ENCODE data around the gene DSTN.

DSTN gene

DNA sequence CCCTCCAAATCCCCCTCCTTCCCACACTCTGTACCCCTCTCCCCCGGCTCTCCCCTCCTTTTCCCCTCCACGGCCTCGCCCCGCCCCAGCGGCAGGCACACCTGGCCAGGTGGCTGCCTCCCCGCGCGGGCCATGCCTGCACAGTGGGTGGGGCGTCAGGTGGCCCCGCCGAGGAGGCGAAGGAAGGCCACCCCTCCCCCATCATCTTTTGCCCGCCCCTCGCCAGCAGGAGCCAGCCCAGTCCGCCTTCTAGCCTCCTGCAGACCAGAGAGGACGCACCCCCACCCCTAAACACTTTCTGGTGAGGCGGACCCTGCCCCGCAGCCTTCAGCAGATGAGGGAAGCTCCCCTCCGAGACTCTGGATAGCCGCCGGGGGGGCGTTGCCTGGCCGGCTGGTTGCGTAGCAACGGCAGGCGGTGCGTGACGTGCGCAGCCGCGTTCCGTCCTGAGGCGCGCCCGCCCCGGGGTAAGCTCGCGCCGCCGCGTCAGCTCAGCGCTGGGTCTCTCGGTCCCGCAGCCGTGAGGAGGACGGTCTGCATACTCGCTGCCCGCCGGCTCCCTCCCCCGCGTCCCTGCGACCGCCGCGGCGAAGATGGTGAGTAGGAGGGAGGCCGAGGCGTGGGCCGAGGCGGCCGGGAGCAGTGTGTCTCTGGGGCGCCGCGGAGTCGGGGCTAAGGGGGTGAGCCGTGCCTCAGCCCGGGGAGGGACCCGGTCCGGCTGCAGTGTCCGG lies at the start of gene DSTN:
Gene DSTN (plus strand): TSS at position 460 of the 731 bp plus-strand sequence. CDS start 134 bp downstream, at position 594.
- DNase-seq, result peak; percentile 74 to 75

DNA sequence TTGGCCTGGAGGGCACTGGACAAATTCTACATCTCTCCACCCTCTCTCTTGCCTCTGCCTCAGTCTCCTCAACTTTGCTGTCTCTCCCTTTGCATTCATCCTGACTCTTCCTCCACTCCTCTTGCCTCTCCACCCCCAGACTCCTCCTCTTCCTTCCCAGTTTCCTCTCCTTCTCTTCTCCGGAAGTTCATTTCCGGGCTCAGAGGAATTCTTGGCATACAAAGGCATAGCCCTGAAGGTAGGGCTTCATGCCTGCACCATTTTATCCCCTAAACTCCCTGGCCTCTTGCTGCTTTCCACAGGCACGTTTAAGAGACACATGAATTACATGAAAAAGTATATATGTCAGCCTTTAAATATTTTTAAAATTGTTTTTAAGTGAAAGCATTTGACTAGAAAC lies 49.3 kb upstream of the DSTN start:
- DNase-seq, result no peak

DNA sequence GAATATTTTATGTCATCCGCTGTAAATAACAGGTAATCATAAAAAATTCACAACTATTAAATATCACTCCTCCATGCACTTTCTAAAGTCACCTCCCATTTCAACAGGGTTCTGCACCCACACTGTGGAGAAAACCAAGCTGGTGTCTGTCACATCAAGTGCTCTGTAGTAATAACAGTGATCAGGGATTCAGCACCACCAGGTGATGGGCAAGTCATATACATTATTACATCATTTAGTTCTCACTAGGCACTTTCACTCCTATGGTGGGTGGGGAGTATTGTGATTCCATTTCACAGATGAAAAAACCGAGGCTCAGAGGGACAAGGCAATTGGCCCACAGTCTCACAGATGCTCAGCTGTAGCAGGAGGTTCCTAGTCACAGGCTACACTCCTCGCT lies 47.3 kb upstream of the DSTN start:
- DNase-seq, result no peak

DNA sequence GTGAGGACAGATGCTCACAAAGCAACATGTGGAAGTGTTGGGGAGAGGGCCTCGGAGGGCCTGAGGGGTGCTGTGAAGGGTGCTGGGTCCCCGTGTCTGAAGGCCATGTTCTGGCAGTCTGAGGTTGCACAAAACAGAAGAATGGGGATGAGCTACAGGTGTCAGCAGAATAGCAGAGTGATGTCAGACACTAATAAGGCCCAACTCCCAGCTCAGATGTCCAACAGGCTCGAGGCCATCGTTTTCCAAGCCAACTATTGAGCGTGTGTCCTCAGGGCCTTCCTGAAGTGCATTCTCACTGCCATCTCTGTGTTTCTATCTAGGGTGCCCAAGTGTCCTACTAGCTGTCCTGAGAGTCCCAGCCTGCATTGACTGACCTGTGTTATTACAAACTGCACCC lies 46.5 kb upstream of the DSTN start:
- no peak for DNase-seq

DNA sequence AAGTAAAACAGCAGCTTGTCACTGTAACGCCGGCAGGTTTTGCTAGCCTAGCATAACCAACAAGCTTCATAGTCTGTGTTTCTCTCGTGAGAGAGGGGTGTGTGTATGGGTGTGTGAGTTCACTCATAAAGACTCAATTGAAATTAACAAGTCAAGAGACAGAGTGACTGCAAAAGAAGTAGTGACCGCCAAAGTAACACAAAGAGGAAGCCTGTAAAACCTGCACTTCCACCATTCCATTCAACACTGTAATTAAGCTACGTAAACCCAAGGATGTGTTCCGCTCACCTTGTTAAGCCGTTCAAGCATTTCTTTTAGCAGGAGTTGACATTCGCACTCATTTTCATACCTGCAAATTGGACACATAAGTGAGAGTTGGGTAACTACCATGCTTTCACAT lies 45.3 kb upstream of the DSTN start:
- no peak for DNase-seq

DNA sequence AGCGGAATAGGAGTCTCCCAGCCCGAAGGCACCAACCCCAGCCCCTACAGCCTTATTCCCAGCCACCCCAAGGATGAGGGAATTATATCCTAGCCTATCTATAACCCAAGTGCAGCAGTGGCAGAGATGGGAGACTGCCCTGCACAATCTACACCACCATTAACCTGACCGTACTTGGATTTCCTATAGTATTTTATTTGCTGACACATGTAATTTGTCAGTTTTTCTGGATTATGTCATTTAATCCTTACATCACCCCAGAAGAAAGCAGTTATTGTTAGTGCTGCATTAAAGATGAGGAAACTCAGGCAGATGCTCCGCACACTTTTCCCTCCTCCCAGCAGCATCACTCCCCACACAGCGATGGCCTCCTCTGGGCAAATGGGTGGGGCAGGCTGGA lies 44.7 kb upstream of the DSTN start:
- no peak for DNase-seq

DNA sequence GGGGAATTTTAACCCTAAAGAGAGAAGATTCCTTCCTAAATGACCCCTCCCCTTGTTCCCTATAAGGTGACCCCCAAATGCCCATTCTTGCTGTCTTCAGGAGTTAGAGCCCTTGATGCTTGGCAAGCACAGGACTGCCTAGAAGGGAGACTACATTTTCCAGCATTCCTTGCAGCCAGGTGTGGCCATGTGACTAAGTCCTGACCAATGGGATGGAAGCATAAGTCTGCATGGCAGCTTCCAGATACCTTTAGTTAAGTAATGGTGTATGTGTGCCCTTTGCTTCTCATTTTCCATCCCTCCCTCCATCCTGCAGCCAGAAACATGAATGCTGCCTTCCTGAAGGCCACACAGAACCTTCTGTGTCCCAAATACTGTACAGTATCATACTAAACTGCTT lies 44.2 kb upstream of the DSTN start:
- DNase-seq, result no peak

DNA sequence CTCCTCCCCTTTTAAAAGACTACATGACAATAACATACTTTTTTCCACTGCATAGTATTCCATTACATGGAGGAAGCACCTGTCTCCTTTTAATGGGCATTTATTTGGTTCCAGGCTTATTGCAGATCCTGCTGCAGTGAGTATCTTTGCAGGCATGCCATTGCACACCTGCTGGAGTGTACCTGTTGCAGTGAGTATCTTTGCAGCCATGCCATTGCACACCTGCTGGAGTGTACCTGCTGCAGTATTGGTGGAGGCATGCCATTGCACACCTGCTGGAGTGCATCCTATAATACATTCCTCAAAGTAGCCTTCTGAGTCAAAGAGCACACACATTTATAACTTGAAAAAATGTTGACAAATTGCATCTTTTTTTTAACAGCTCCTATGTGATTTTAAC lies 40.3 kb upstream of the DSTN start:
- DNase-seq, result no peak

DNA sequence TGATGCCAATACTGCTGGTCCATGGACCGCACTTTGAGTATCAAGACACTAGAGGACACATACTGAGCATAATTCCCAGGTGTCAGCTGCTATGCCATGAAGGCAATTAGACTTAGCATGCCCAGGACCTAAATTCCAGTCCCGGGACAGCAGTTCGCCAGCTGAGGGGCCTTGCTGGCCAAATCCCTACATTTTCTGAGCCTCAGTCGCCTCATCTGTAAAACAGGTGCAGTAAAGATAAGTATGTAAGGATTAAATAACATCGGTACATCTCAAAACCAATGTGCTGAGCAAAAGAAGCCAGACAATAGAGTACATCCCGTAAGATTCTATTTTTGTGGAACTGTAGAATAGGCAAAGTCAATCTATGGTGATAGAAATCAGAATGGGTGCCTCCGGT lies 39.7 kb upstream of the DSTN start:
- DNase-seq, result no peak

DNA sequence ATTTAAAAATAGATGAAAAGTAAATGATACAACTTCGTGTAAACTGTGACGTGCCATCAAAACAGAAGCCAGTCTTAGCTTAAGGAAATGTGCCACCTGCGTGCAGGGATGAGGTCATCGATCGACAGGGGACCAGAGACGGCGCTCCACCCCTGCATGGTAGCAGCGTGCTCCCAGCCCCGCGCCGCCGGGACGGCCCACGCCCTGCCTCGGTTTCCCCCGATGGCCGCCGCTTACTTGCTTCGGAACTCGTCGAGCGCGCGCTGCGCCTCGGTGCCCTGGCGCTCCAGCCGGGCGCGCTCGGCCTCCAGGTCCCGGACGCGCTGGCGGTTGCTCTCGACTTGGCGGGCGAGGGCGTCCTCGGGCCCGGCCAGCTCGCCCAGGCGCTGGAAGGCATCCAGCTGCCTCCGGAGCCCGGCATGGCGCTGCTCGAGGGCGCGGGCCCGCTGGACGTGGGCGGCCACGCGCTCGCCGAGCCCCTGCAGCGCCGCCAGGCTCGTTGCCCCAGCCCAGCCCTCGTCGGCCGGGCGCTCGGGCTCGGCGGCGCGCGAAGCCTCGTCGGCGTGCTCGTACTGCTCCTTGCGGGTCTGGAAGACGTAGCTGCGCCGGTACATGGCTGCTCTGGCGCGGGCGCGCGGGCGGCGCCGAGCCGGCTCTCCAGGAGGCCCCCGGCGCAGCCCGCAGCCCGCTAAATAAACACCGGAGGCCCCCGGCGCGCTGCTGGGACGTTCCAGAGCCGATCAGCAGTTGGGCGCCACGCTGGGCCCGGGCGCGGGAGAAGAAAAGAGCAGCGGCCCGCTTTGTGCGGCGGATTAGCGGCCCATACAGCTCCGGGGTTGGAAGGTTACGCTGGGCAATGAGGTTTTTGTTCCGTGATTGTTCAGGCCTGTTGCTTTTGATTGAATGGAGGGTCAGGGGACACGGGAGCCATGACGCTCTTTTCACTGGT lies 38.9 kb upstream of the DSTN start, which contains the start of gene BFSP1:
Gene BFSP1 (minus strand): TSS at position 664 of the 949 bp plus-strand sequence. CDS start 50 bp downstream, at position 614.
- DNase-seq, result no peak

DNA sequence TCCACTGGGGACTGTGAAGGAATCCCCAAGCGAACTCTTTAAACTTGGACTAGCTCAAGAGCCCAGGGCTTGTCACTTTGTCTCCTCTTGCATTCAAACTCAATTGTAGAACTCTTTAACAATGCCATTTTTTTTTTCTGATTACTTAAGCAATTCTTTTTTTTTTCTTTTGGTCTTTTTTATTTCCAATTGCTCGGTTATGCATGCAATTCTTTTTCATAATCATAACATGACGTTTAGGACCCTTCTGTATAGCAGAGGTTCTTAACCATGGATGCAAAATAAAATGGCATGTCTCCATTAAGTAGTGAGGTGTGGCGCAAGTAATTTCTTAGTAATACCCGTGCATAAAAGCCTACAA lies 38.2 kb upstream of the DSTN start:
- no peak for DNase-seq

DNA sequence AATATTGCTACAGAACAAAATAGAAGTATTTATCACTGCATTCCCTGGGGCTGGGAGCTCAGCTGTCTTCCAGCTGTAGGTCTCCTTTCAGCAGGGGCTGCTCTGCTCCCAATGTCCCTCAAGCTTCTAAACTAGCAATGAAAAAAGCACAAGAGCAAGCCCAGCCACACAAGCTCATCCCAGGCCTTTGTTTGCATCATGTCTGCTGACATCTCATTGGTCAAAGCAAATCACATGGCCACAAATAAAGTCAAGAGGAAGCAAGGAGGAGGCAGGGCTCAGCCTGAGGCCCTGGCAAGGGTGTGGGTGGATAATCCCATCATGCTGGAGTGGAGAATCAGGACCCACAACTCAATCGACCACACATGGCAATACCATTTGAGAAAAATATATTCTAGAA lies 36.5 kb upstream of the DSTN start:
- no peak for DNase-seq

DNA sequence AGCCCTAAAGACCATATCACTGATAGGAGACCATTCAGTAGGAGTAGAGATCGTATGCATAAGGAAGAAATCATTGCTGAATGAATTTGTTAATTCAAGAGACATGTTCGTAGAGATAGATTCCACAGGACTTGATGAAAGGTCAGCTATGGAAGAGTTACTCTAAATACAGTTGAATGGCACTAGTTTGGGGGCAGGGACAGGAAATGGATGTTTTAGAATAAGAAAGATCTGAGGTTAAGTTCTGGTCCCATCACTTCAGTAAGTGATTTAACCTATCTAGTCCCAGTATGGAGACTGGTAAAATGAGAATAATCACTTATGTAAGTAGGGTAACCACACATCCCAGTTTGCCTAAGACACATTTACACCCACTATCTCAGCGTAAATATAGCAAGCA lies 35.8 kb upstream of the DSTN start:
- DNase-seq, result no peak

DNA sequence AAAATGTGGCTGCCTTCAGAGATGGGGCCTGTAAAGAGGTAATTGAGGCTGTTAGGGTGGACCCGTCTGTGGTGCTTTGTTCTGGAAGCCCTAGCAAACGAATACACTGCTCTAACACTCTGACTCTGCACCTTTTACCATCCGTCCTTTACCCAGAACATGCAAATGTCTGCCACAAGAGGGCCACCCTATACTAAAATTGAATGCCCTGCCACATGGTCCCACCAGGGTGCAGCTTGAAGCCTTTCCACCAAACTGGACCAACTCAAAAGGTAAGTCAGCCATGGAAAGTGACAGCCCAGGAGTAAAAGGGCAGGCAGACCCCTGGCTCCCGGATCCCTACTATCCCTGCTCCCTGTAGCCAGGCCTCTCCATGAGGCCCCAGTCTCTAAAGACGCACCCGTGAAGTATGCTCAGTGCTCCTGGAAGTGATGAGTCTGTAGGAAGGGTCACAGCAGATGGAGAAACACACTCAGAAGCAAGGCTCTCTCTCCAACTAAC lies 32.9 kb upstream of the DSTN start:
- peak in 1 of 2 experiments; percentile 37 for DNase-seq

DNA sequence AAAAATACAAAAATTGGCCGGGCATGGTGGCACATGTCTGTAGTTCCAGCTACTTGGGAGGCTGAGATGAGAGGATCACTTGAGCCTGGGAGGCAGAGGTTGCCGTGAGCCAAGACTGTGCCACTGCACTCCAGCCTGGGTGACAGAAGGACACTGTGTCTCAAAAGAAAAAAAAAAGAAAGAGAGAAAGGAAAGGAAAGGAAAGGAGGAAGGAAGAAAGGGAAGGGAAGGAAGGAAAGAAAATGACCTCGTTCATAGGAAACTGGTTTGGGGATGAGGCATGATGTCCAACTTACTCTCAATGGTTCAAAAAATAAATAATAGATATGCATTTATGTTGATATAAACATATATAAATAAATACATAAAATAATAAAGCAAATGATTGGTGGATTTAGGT lies 31.9 kb upstream of the DSTN start:
- no peak for DNase-seq

DNA sequence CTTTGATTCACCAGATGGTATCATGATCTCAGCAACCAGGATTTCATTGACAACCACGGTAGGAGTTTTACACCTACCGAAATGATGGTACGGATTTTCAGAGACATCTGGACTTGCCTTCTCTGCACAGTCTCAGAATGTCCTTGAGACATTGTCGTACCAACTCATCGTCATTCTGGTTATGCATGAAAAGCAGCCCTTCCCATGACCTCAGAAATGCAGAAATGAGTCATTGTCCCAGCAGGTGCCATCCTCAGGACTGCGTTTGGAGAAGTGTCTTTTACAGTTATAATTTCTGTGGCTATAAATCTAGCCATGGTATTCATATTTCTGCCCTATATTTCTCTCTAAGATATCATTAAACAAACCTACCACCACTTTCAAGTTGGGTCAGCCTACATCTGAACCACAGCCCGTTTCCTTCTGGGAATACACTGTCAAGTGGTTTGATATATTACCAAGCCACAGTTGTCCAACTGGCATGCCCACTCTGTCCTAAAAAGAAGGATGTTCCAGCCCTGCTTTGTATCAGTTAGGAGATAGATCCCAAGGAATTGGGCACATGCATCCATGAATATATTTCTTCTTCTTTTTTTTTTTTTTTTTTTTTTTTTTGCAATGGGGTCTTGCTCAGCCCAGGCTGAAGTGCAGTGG lies 31.2 kb upstream of the DSTN start:
- DNase-seq, result peak in 1 of 2 experiments; percentile 22

DNA sequence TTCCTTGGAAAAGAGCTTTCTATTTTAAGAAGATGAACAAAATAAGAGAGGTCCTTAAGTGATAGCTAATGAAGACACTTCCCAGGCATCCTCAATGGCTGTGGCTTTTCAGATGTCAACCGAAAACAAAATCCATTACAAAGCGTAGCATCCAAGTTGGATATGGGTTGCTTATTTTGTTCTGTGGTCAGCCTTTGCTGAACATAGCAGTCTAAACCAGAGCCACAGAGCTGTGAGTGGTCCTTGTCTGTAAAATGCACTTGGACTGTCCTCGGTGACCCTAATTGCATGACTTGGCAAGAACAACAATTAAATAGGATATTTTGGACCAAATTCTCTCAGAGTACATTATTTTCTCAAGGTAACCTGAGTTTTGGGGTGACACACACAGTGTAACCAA lies 28.3 kb upstream of the DSTN start:
- no peak for DNase-seq

DNA sequence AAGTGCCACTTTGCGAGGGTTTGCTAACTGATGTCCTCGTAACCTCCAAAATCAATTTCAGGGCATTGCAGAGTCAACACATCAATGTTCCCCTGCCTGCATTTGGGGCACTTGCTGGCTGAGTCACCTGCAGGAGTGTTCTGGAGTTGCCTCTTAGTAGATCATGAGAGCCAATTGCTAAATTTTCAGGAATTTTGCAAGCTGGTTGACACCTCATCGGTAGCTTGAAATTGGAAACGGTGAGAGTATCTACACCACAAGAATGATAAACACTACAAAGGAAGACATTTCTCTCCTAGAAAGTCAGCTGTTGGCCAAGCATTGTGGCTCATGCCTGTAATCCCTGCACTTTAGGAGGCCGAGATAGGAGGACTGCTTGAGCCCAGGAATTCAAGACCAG lies 27.9 kb upstream of the DSTN start:
- no peak for DNase-seq

DNA sequence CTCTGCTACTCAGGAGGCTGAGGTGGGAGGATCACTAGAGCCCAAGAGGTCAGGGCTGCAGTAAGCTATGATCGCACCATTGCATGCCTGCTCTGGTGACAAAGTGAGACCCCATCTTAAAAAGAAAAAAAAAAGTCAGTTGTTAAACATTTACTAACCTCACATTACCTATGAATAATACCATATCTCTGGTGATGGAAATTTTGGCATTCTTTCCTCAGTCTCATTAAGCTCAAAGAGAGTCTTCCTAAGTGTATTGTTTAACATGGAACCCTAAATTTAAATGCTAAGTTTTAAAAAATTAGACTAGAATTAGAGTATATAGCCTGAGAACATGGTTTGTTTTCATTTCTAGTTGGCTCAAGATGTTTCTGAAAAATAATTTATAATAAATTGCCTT lies 27.4 kb upstream of the DSTN start:
- DNase-seq, result no peak

DNA sequence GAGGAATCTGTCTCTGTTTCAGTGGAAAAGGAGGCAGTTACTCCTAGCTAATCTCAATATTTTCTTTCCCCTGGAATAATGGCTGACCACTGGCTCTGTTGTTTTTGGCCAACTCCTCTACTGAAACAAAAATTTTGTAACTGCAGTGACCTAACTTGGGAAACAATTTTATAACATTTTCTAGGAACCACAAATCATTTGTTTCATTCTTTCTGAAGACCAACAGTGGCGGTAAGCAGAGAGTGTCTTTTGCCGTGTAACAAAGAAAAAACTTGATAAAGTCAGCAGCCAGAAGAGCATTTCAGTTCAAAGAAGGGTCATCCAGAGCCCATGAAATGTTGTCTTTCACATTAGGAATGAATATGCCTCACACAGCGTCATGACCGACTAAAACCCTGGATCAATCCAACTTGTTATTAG lies 26.9 kb upstream of the DSTN start:
- DNase-seq, result no peak

DNA sequence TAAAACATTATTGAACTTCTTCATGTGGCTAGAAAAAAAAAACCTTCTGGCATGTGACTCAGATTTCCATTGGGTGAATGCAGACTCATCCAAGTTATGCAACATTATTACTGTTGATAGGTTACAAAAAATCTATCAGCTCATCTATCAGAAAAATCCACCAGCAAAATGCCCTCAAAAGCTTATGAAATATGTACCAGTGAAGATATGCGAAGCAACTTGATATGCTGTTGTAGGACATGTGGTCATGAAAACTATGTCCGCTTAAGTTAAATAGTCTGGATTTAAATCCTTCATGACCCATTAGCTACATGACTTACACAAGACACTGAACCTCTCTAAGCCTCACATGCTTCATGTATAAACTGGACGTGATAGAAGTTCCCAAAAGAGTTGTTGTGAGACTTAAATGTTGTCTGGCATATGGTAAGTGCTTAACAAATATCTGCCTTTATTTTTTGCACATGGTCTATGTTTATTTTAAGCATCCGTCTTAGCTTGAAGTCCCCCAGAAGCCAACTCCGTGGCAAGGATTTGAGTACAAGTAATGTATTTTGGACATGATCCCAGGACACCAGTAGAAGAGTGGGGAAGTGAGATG lies 26.2 kb upstream of the DSTN start:
- no peak for DNase-seq

DNA sequence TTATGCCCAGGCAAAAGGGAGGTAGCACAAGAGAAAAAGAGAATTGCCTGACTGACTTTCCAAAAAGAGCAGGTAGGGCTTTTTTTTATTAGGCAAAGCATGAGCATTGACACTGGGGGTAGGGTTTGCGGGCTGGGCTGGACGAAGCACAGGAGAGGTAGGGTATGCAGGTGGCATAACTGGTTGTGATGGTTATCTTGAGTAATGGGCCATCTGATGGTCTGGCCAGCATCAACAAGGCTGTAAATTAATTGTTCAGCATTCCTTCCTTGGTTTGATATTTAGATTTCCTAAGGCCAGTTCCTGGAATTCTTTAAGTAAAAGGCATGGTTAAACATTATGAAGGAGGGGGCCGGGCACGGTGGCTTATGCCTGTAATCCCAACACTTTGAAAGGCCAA lies 24.7 kb upstream of the DSTN start:
- no peak for DNase-seq

DNA sequence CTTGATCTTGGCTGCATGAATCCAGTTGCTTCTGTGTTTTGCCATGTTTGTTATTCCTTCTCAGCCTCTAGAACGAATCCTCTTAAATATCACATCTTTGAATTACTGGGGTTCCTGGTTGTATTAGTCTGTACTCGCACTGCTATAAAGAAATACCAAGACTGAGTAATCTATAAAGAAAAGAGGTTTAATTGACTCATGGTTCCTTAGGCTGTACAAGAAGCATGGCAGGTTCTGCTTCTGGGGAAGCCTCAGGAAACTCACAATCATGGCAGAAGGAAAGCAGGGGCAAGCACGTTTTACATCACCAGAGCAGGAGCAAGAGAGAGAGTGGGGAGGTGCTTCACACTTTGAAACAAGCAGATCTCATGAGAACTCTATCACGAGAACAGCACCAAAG lies 20.7 kb upstream of the DSTN start:
- no peak for DNase-seq

Data from NCI-H187 (cell line).